Stimulated activated CD8-positive, alpha-beta memory T cell treated with anti-CD3 and anti-CD28 coated beads, Interleukin-4, amount 100 ng/mL, for 48 hours (primary cell): ENCODE measurements around the gene SH3PXD2A.
A peak's percentile ranks its signal among the peaks of the same experiment; 100 is the strongest.

Experiments
- DNase-seq: peaks from one replicate; pipeline ENCODE4 v3.0.0-alpha.2; 2020

Gene SH3PXD2A

GRCh38 chr10:103804871-103805270 is 50.5 kb downstream of the SH3PXD2A start:
- DNase-seq, result no peak

GRCh38 chr10:103803941-103804340 is 51.4 kb downstream of the SH3PXD2A start:
- DNase-seq, result peak; percentile 28

GRCh38 chr10:103802637-103803353 is 52.6 kb downstream of the SH3PXD2A start:
- no peak for DNase-seq

GRCh38 chr10:103802081-103802480 is 53.3 kb downstream of the SH3PXD2A start:
- DNase-seq, result no peak

- peak; percentile 57 for DNase-seq
Observed at GRCh38 chr10:103800789-103801540, 54.4 kb downstream of the SH3PXD2A start.

- DNase-seq, result no peak
Observed at GRCh38 chr10:103800089-103800488, 55.3 kb downstream of the SH3PXD2A start.

GRCh38 chr10:103799341-103799740 is 56.0 kb downstream of the SH3PXD2A start:
- no peak for DNase-seq

GRCh38 chr10:103798511-103798910 is 56.9 kb downstream of the SH3PXD2A start:
- DNase-seq, result no peak

- no peak for DNase-seq
Observed at GRCh38 chr10:103797857-103798256, 57.5 kb downstream of the SH3PXD2A start.

- no peak for DNase-seq
Observed at GRCh38 chr10:103795634-103796270, 59.6 kb downstream of the SH3PXD2A start.

GRCh38 chr10:103794996-103795395 is 60.4 kb downstream of the SH3PXD2A start:
- no peak for DNase-seq

GRCh38 chr10:103793920-103794883 is 61.2 kb downstream of the SH3PXD2A start:
- DNase-seq, result no peak

- no peak for DNase-seq
Observed at GRCh38 chr10:103793429-103793828, 61.9 kb downstream of the SH3PXD2A start.

GRCh38 chr10:103792547-103792946 is 62.8 kb downstream of the SH3PXD2A start:
- DNase-seq, result no peak

- no peak for DNase-seq
Observed at GRCh38 chr10:103791858-103792257, 63.5 kb downstream of the SH3PXD2A start.

GRCh38 chr10:103791291-103791690 is 64.1 kb downstream of the SH3PXD2A start:
- DNase-seq, result no peak

GRCh38 chr10:103790580-103790979 is 64.8 kb downstream of the SH3PXD2A start:
- DNase-seq, result no peak

GRCh38 chr10:103789771-103790201 is 65.6 kb downstream of the SH3PXD2A start:
- no peak for DNase-seq

- no peak for DNase-seq
Observed at GRCh38 chr10:103789161-103789560, 66.2 kb downstream of the SH3PXD2A start.

- DNase-seq, result no peak
Observed at GRCh38 chr10:103787331-103787730, 68.0 kb downstream of the SH3PXD2A start.

- no peak for DNase-seq
Observed at GRCh38 chr10:103786020-103786419, 69.4 kb downstream of the SH3PXD2A start.

GRCh38 chr10:103784723-103785418 is 70.5 kb downstream of the SH3PXD2A start:
- no peak for DNase-seq
